H1 (cell line): ENCODE measurements around the gene VWA3B. TPM values are rescaled to one million over a fixed set of nuclear protein-coding genes. Genes with fewer than 3 reads are reported as not detected.
A peak's percentile ranks its signal among the peaks of the same experiment; 100 is the strongest.

Source experiments
- ASH2L ChIP-seq: fragments of 200-600, 300-600 bp; sonication (generic); IDR thresholded peaks from one replicate; pipeline ENCODE4 v1.7.1; 2017; ENCODE audit warnings: low read length
- BCL11A ChIP-seq, 2 experiments: IDR thresholded peaks; one replicate each; pipeline ENCODE4 v1.6.1; 2011; ENCODE audit warnings: low read depth in 2 of 2, low read length in 2 of 2, mild to moderate bottlenecking in 2 of 2
- CEBPB ChIP-seq: IDR thresholded peaks from 2 replicates; pipeline ENCODE4 v1.6.1; 2012; ENCODE audit warnings: low read depth, low read length
- E2F6 ChIP-seq: IDR thresholded peaks from 2 replicates; pipeline ENCODE4 v1.6.1; 2012; ENCODE audit warnings: inconsistent platforms
- EZH2 ChIP-seq: fragments of 200-600 bp; sonication (generic); IDR thresholded peaks from 2 replicates; pipeline ENCODE4 v1.7.1; 2012; ENCODE audit warnings: low read depth, mild to moderate bottlenecking, moderate library complexity, low read length, inconsistent platforms; ENCODE audit not compliant: severe bottlenecking
- HDAC2 ChIP-seq, 2 experiments: fragments of 300-600 bp in 1 of 2; sonication (generic) in 1 of 2; IDR thresholded peaks; 2 replicates each; pipeline ENCODE4 v1.6.1; 2011 to 2012; ENCODE audit warnings: low read depth in 2 of 2, low read length in 2 of 2, mild to moderate bottlenecking in 2 of 2, moderate library complexity in 2 of 2, borderline replicate concordance in 1 of 2, inconsistent platforms in 1 of 2
- JUND ChIP-seq: IDR thresholded peaks from 2 replicates; pipeline ENCODE4 v1.6.1; 2011; ENCODE audit warnings: mild to moderate bottlenecking, improper control_type of control experiment, low read length
- KDM4A ChIP-seq: IDR thresholded peaks from one replicate; pipeline ENCODE4 v1.7.1; 2012; ENCODE audit warnings: low read depth, mild to moderate bottlenecking, moderate library complexity, low read length, inconsistent platforms; ENCODE audit not compliant: severe bottlenecking
- RNF2 ChIP-seq: fragments of 200-900, 300-1000 bp; sonication (generic); IDR thresholded peaks from 2 replicates; pipeline ENCODE4 v1.7.1; 2016; ENCODE audit warnings: borderline replicate concordance, low read depth, mild to moderate bottlenecking, antibody characterized with exemption, low read length; ENCODE audit not compliant: poor library complexity, severe bottlenecking; ENCODE audit errors: missing control alignments
- RXRA ChIP-seq: IDR thresholded peaks from 2 replicates; pipeline ENCODE4 v1.6.1; 2011; ENCODE audit warnings: low read depth, mild to moderate bottlenecking, low read length, moderate library complexity; ENCODE audit not compliant: insufficient read depth
- SAP30 ChIP-seq: fragments of 300-600 bp; sonication (generic); IDR thresholded peaks from 2 replicates; pipeline ENCODE4 v1.7.1; 2012; ENCODE audit warnings: low read length, moderate library complexity, mild to moderate bottlenecking, inconsistent platforms; ENCODE audit not compliant: insufficient read depth, insufficient replicate concordance
- SIN3A ChIP-seq, 2 experiments: IDR thresholded peaks in 1 of 2; conservative IDR thresholded peaks in 1 of 2; 2 replicates each; pipeline ENCODE4 v1.6.1; 2011 to 2012; ENCODE audit warnings: low read length in 2 of 2, improper control_type of control experiment in 1 of 2, low read depth in 1 of 2, mild to moderate bottlenecking in 1 of 2
- SP1 ChIP-seq: IDR thresholded peaks from 2 replicates; pipeline ENCODE4 v1.6.1; 2011; ENCODE audit warnings: low read depth, low read length
- SP2 ChIP-seq: IDR thresholded peaks from 2 replicates; pipeline ENCODE4 v1.6.1; 2012; ENCODE audit warnings: mild to moderate bottlenecking, low read length, inconsistent platforms
- SP4 ChIP-seq: IDR thresholded peaks from 2 replicates; pipeline ENCODE4 v1.6.1; 2012; ENCODE audit warnings: low read length, inconsistent platforms
- SUZ12 ChIP-seq: fragments of 200-600 bp; sonication (generic); IDR thresholded peaks from 2 replicates; pipeline ENCODE4 v1.6.1; 2012; ENCODE audit warnings: mild to moderate bottlenecking, inconsistent platforms, low read length, moderate library complexity, mixed read lengths
- TAF1 ChIP-seq: IDR thresholded peaks from 2 replicates; pipeline ENCODE4 v1.6.1; 2011; ENCODE audit warnings: mild to moderate bottlenecking, low read depth, low read length
- TAF7 ChIP-seq: optimal IDR thresholded peaks from 2 replicates; pipeline ENCODE3; 2011; ENCODE audit warnings: low read depth, mild to moderate bottlenecking, inconsistent platforms, low read length, moderate library complexity, borderline replicate concordance
- TBP ChIP-seq: IDR thresholded peaks from 2 replicates; pipeline ENCODE4 v1.6.1; 2011; ENCODE audit warnings: low read depth, low read length, improper control_type of control experiment
- YY1 ChIP-seq: IDR thresholded peaks from 2 replicates; pipeline ENCODE4 v1.6.1; 2011; ENCODE audit warnings: low read depth, mild to moderate bottlenecking, low read length
- polyA plus RNA-seq, 7 experiments: library from polyadenylated mRNA; depleted of rRNA in 3 of 7; stranded (reverse) in 5 of 7; unstranded in 2 of 7; fragments of >200 nt in 5 of 7; fragments of 200-250 nt in 2 of 7; gene quantifications; 1 replicate in 5 of 7; 2 replicates in 1 of 7; 4 replicates in 1 of 7; pipeline versions ENCODE4 v1.2.1 to v1.2.3, GENCODE V29; 2011 to 2013; ENCODE audit warnings: missing spikeins in 2 of 7, mixed read lengths in 2 of 7
- total RNA-seq: library from RNA; stranded (reverse); fragmentation: NEBNext Ultra II Directional; extraction: Animal tissue kit (Norgen Biotek cat#: 25700); gene quantifications from 2 replicates; pipeline ENCODE4 v1.2.1, GENCODE V29; 2021
- TF ChIP-seq, protein P1 (sequence below): IDR thresholded peaks from 2 replicates; pipeline ENCODE4 v1.6.1; 2011; ENCODE audit warnings: low read depth, mild to moderate bottlenecking, low read length; ENCODE audit not compliant: insufficient read depth

VWA3B gene
- total and polyA plus RNA-seq, 2 of the 8 experiments (the other 6 are each of a cell fraction or from before 2014, with no cell fraction given) = not detected

- TF ChIP-seq RNF2 (peak; percentile 45), TAF7 (no peak), SAP30 (peak; percentile 90), SP1 (0 out of 2 replicates have a peak, but pooled peaks have one; percentile 19), YY1 (peak; percentile 9; the same call in 1 of the 2 replicates), RXRA (no peak), HDAC2 (IDR thresholded peaks at IDR 0.05; ENCODE audit: borderline replicate concordance in 1 of 2, low read depth in 2 of 2, low read length in 2 of 2) (peak in 1 of 2 experiments; percentile 81; a peak in 2 of 4 replicates), TAF1 (peak; percentile 27; the same call in 1 of the 2 replicates), SUZ12 (0 out of 2 replicates have a peak, but pooled peaks have one; percentile 39), ASH2L (peak; percentile 56), BCL11A (IDR thresholded peaks at IDR 0.05; ENCODE audit: low read depth in 2 of 2, low read length in 2 of 2) (no peak), TBP (no peak), JUND (no peak), EZH2 (no peak), CEBPB (0 out of 2 replicates have a peak, but pooled peaks have one; percentile 1), SIN3A (conservative IDR thresholded peaks at IDR 0.05 in 1 of 2, IDR thresholded peaks at IDR 0.05 in 1 of 2; ENCODE audit: low read depth in 1 of 2, low read length in 2 of 2) (peak; percentile 43 to 91; a peak in 2 of 4 replicates), KDM4A (peak; percentile 96), E2F6 (peak; percentile 74), SP2 (no peak), SP4 (no peak)
- TF ChIP-seq, protein P1, sequence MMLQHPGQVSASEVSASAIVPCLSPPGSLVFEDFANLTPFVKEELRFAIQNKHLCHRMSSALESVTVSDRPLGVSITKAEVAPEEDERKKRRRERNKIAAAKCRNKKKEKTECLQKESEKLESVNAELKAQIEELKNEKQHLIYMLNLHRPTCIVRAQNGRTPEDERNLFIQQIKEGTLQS = no peak
- TF ChIP-seq, all 59 proteins: peak for 12
Measured at GRCh38 chr2:98086491-98087446, at the start of gene VWA3B (continued).
